HS-27A (cell line): Measurements from ENCODE around the gene LRP5.
"Not testable (repeated sequence)": the region's sequence is repeated elsewhere in the genome, so short reads cannot be mapped to it uniquely, and the experiment has no call there.

ENCODE experiments used
- DNase-seq: peaks from one replicate; pipeline ENCODE4 v3.0.0-alpha.2; 2012; ENCODE audit warnings: low read depth, missing footprints

Gene LRP5

DNA sequence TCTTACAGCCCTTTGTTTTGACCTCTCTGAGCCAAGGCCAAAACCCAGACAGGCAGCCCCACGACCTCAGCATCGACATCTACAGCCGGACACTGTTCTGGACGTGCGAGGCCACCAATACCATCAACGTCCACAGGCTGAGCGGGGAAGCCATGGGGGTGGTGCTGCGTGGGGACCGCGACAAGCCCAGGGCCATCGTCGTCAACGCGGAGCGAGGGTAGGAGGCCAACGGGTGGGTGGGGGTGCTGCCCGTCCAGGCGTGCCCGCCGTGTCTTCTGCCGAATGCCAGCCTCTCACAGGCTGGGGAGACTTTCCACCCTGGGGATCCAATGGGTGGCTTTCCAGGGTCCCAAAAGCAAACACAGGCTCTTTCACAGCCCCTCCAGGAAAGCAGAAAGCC lies 111.1 kb downstream of the LRP5 start:
- DNase-seq = no peak

DNA sequence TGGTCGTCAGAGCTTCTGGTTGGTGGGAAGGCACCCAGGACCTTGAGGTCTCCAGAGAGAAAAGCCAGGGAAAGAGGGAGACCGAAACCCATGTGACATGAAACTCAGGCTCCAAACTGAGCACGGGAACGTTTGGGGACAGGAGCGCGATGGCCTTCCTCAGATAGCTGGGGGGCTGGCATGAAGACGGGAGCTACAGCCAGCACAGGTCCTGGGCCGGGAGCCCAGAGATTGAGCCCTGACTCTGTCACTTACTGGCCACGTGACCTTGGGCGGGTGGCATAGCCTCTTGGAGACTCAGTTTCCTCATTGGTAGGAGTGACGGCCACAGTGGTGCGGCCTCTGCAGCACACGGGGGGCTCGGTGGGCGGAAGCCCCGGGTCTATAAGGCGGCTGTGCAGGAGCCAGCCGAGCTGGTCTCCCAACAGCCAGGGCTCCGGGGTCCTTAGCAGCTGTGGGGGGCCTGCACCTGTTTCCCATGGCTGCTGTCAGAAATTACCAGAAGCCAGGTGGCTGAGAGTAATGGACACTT lies 111.8 kb downstream of the LRP5 start:
- DNase-seq = no peak

DNA sequence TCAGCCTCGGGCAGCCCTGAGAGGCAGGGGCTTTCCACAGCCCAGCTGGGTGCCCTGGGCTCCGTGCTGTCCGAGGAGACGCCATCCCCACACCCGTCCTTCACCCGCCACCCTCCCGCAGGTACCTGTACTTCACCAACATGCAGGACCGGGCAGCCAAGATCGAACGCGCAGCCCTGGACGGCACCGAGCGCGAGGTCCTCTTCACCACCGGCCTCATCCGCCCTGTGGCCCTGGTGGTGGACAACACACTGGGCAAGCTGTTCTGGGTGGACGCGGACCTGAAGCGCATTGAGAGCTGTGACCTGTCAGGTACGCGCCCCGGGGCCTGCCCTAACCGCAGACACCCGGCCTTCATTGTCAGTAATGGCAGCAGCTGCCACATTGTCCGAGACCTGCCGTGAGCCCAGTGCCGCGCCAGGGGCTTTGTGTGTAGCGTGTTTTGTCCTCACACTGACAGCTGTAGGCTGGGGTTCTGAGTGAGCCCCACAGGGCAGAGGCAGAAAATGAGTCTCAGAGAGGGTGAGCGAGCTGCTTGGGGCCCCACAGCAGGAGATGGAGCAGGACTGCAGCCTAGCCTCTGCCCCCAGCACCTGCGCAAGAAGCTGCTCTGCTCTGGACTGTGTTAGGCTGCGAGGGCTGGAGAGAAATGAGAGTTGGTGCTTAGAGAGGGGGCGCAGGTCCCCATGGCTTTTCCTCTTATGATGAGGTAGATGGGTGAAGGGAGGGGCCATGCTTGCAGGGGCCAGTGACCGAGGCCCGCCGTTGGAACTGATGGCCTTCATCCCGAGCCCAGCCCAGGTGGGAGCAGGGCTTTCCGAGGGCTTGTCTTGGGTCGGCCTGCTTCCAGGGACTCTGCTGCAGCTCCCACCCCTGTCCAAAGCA lies 112.8 kb downstream of the LRP5 start:
- no peak for DNase-seq

DNA sequence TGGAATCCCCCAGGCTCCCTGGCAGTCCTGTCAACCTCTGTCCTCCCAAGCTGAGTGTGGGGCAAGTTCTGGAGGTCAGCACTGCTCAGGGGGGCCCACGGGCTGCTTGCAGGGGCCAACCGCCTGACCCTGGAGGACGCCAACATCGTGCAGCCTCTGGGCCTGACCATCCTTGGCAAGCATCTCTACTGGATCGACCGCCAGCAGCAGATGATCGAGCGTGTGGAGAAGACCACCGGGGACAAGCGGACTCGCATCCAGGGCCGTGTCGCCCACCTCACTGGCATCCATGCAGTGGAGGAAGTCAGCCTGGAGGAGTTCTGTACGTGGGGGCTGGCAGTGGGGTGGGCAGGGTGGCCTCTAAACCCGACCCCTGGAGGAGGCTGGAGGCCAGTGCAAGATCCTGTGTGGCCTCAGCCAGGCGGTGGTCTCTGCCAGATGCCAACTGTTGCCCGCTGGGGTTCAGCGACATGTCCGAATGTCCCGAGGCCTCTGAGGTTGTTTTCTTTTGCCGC lies 113.5 kb downstream of the LRP5 start:
- no peak for DNase-seq

GRCh38 chr11:68429661-68430060 lies 117.3 kb downstream of the LRP5 start:
- no peak for DNase-seq

- DNase-seq = no peak
These were observed 118.0 kb downstream of the LRP5 start for GRCh38 chr11:68430384-68430783.

- no peak for DNase-seq
These were observed 118.4 kb downstream of the LRP5 start for GRCh38 chr11:68430801-68431200.

- no peak for DNase-seq
These were observed 119.7 kb downstream of the LRP5 start for GRCh38 chr11:68431984-68432645.

- DNase-seq = no peak
These were observed 120.5 kb downstream of the LRP5 start for GRCh38 chr11:68432874-68433273.

- DNase-seq = no peak
These were observed 121.2 kb downstream of the LRP5 start for GRCh38 chr11:68433541-68433940.

DNA sequence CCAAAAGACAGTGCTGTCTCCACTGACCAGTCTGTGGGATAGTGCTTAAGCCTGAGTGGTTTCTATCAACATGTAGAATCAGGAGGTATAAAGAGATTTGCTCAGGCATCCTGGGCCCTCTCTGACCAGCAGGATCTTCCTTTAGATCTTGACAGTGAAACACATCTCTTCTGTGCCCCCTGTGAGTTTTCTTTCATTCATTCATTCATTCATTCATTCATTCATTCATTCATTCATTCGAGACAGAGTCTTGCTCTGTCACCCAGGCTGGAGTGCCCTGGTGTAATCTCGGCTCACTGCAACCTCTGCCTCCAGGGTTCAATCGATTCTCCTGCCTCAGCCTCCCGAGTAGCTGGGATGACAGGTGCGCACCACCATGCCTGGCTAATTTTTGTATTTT lies 121.8 kb downstream of the LRP5 start:
- not testable (repeated sequence) for DNase-seq

DNA sequence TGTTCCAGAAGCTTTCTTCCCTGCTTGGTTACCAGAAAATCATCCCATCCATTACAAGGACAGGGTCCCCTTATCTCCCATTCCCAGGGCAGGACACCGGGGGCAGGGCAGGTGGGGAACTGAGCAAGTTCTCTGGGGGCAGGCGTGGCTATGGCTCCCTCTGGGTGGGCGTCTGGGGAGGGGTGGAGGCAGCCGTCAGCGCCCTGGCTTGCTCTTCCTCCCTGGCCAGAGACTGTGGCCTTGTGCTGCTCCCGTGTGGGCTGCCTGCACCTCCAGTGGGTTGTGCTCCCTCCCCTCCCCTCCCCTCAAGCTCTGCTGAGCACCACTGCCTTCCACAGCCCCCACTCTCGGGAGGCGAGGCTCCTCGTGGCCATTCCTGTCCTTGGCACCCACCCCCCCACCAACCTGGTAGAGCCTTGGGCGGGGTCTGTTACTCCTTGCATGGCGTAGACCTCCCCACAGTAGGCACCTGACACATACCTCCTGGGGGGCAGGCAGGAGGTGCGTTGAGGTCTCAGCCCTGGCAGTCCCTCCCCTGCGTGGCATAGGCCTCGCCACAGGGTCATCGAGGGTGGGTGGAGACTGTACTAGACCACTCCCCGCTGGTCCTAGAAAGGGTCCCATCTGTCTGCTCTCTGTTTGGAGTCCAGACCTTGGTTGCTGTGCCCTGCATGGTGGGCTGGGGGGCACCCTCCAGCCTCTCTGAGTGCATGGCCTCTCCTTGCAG lies 123.9 kb downstream of the LRP5 start:
- no peak for DNase-seq

DNA sequence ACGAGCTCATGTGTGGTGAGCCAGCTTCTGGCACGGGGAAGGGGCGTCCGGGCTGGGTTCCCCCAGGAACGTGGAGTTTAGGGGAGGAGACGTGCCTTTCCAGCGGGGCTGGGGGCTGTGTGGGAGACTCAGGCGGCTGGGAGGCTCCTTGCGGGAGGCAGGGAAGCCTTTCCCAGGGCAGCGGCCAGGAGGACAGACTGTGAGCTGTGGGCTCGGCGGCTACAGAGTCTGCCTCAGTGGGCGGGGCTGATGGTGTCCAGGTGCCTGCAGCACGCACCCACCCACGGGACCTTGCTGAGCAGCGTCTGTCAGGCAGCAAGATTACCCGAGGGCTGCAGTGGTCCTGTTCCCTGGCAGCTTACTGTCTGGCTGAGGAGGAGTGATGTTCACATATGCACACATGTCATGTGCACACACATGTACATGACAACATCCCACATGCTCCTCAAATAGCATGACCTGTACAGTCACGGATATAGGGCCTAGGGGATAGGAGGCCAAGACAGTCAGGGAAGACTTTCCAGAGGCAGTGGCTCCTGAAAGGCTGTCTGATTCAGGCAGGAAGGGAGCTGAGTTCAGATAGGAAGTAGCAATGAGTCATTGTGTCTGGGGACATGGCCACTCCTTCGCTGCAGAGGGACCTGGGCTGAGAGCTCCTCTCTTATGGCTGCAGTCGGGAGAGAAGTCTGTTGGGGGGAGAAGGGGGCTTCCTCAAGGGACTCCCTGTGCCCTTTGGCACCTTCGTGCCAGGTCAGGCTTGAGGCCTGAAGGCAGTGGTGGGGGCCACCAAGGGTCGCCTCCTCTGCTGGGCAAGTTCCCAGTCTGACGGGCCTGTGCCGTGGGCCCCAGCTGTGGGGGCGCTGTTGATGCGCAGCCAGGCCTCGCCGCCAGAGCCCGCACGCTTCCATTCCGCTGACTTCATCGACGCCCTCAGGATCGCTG lies 124.9 kb downstream of the LRP5 start:
- no peak for DNase-seq

DNA sequence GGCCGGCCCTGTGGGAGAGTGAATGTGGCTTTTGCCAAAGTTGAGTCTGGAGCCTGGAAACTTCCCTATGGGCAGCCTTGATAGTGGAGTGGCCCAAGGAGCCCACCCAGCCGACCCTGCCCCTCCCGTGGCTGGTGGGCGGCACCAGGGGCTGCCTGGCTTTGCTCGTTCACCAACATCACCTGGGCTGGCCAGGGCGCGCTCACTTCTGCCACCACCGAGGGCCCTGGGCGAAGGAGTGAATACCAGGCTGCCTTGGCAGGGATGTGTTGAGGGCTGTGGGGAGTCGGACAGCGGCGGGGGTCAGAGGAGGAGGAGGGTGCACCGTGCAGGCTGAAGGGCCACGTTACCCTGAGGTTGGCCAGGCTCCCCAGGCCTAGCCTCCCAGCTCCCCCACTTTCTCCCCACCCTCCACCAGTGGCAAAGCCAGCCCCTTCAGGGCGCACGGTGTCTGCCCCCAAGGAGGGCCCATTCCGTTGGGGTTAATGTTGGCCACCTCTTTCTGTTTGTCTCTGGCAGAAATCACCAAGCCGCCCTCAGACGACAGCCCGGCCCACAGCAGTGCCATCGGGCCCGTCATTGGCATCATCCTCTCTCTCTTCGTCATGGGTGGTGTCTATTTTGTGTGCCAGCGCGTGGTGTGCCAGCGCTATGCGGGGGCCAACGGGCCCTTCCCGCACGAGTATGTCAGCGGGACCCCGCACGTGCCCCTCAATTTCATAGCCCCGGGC lies 125.7 kb downstream of the LRP5 start:
- DNase-seq = no peak

DNA sequence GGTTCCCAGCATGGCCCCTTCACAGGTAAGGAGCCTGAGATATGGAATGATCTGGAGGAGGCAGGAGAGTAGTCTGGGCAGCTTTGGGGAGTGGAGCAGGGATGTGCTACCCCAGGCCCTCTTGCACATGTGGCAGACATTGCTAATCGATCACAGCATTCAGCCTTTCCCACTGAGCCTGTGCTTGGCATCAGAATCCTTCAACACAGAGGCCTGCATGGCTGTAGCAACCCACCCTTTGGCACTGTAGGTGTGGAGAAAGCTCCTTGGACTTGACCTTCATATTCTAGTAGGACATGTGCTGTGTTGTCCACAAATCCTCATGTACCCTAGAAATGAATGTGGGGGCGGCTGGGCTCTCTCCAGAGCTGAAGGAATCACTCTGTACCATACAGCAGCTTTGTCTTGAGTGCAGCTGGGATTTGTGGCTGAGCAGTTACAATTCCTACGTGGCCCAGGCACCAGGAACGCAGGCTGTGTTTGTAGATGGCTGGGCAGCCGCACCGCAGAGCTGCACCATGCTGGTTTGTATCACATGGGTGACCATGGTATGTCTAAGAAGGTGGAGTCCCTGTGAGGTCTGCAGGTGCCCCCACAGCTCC lies 126.4 kb downstream of the LRP5 start:
- no peak for DNase-seq

GRCh38 chr11:68439355-68440065 lies 127.1 kb downstream of the LRP5 start:
- no peak for DNase-seq

GRCh38 chr11:68440224-68440623 lies 127.8 kb downstream of the LRP5 start:
- DNase-seq = no peak

DNA sequence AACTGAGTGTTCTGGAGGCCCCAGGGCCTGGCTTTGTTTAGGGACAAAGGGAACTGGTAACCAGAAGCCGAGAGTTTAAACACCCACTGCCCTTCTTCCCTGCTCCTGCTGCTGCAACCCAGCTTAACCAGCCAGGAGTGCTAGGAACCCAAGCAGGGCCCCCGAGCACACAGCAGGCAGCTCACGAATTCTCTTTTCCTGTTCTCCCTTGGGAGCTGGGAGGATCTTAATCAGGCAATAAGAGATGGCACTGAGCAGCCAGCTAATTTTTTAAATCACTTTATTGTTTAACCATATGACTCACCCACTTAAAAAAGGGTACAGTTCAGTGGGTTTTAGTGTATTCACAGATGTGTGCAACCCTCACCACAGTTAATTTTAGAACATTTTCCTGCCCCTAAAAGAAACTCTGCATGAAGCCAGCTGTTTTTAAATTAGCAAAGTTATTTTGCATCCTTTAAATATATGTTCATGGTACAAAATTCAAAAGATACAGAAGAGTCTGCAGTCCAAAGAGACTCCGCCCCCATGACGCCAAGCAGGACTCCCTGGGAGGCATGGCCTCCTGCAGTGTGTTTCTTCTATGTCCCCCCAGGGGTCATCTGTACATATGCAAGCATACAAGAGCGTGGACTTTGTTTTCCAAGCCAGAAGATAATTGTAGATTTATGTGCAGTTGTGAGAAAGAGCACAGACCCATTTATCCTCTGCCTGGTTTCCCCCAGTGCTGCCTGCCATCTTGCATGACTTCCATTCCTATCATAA lies 129.3 kb downstream of the LRP5 start:
- DNase-seq = no peak

DNA sequence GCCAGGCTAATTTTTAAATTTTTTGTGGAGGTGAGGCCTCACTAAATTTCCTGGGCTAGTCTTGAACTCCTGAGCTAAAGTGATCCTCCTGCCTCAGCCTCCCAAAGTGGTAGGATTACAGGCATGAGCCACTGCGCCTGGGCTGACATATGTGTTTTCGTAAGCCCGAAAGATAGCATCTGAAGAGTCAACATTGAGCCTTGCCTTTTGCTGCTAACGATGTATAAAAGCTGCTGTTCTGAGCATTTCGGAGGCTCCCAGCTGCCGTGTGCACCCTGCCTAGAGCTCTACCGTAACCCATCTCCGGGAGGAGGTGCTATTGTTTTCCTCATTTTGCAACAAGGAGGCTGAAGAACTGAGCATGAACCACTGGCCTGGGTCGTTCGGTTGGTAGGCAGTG lies 130.0 kb downstream of the LRP5 start:
- no peak for DNase-seq
